Lung (tissue), 12 donors: ENCODE measurements around the gene FAM24B. TPM values are rescaled to one million over a fixed set of nuclear protein-coding genes. Genes with fewer than 3 reads are reported as not detected.

Experiments
- ATAC-seq: fragments of 200-7000 bp; cut with Tn5 transposase; one replicate; pipeline ENCODE4 v1.9.1; 2020; ENCODE audit warnings: moderate number of reproducible peaks; ENCODE audit not compliant: insufficient read depth, low FRiP score
- DNase-seq, 3 donors: peaks; one replicate each; pipeline ENCODE4 v3.0.0-alpha.2; 2013 to 2017
- H3K27ac ChIP-seq, 2 donors: one replicate each; pipeline ENCODE4 v1.5.1; 2013; ENCODE audit warnings: mild to moderate bottlenecking in 2 of 2, moderate library complexity in 2 of 2, control low read depth in 1 of 2, inconsistent platforms in 1 of 2, low read depth in 1 of 2, low read length in 1 of 2
- H3K27me3 ChIP-seq, 3 donors: one replicate each; pipeline ENCODE4 v1.5.1; 2013; ENCODE audit warnings: low read length in 2 of 3; ENCODE audit not compliant: control insufficient read depth in 3 of 3, insufficient read depth in 3 of 3
- H3K36me3 ChIP-seq, 4 donors: one replicate each; pipeline ENCODE4 v1.5.1; 2013; ENCODE audit warnings: low read length in 4 of 4, mild to moderate bottlenecking in 1 of 4, moderate library complexity in 1 of 4; ENCODE audit not compliant: control insufficient read depth in 4 of 4, insufficient read depth in 4 of 4
- H3K4me1 ChIP-seq, 5 donors: one replicate each; pipeline ENCODE4 v1.5.1; 2013; ENCODE audit warnings: low read length in 5 of 5, mild to moderate bottlenecking in 2 of 5, moderate library complexity in 1 of 5; ENCODE audit not compliant: control insufficient read depth in 5 of 5, insufficient read depth in 5 of 5
- H3K4me3 ChIP-seq: one replicate; pipeline ENCODE4 v1.5.1; 2013; ENCODE audit warnings: mild to moderate bottlenecking, control low read depth, moderate library complexity
- H3K9ac ChIP-seq, 2 donors: one replicate each; pipeline ENCODE4 v1.5.1; 2013; ENCODE audit warnings: low read length in 2 of 2, control low read depth in 1 of 2; ENCODE audit not compliant: insufficient read depth in 1 of 2
- H3K9me3 ChIP-seq, 4 donors: one replicate each; pipeline ENCODE4 v1.5.1; 2013; ENCODE audit warnings: low read length in 3 of 4, mild to moderate bottlenecking in 1 of 4, moderate library complexity in 1 of 4; ENCODE audit not compliant: control insufficient read depth in 4 of 4, insufficient read depth in 3 of 4
- CTCF ChIP-seq: IDR thresholded peaks from 2 replicates; pipeline ENCODE4 v1.5.1; 2012; ENCODE audit warnings: mild to moderate bottlenecking; ENCODE audit errors: control extremely low read depth, extremely low read depth
- WGBS, 2 donors: extraction: QIAGEN DNeasy Blood & Tissue Kit; methylation state at CpG; one replicate each; pipeline ENCODE4 v1.1.7; 2013; 5-methylcytosine and 5-hydroxymethylcytosine counted together
- polyA plus RNA-seq, 2 donors: library from polyadenylated mRNA; stranded (reverse); fragments of 200-250 nt; gene quantifications; one replicate each; pipeline ENCODE4 v1.2.1, GENCODE V29; 2013
- total RNA-seq, 2 donors: library from RNA; depleted of rRNA in 1 of 2; stranded (reverse); fragments of >200 nt in 1 of 2; gene quantifications; one replicate each; pipeline ENCODE4 v1.2.1, GENCODE V29; 2014 to 2021
- donor health status: control.
- donor health status: control.
- donor health status: Bipolar disorder and iron deficiency.
- donor health status: healthy.
- donor health status: DM: yes; HTN: yes; CAD: no.

The FAM24B gene
- total and polyA plus RNA-seq, 4 donors = 1.6 to 7.8 (median 3.2) TPM

- no peak for TF ChIP-seq CTCF
- no peak for DNase-seq
- H3K9me3 ChIP-seq = no peaks in the 10 kb centered on the region
- H3K9ac ChIP-seq = no peak overlapping the region
- no peaks in the 10 kb centered on the region for H3K4me1 ChIP-seq
- H3K27ac ChIP-seq = no peak overlapping the region
- H3K27me3 ChIP-seq = no peaks in the 10 kb centered on the region
- WGBS, 2 donors = 86 to 92% methylated on average over 2 of the region's 2 CpGs
- no peaks in the 10 kb centered on the region for H3K36me3 ChIP-seq
- H3K4me3 ChIP-seq = no peak overlapping the region
- no peak for ATAC-seq
Observed at GRCh38 chr10:122864194-122864592, 15.2 kb downstream of the FAM24B start.

GRCh38 chr10:122863216-122864193 lies 15.9 kb downstream of the FAM24B start:
- Histone ChIP-seq H3K9me3 (no peaks in the 10 kb centered on the region), H3K36me3 (no peaks in the 10 kb centered on the region), H3K4me1 (no peaks in the 10 kb centered on the region), H3K9ac (no peak overlapping the region), H3K4me3 (no peak overlapping the region), H3K27ac (no peak overlapping the region), H3K27me3 (no peaks in the 10 kb centered on the region)
- 94% methylated on average over 2 of the region's 2 CpGs for WGBS, 2 donors
- TF ChIP-seq CTCF = no peak
- DNase-seq = no peak
- ATAC-seq = no peak

- no peaks in the 10 kb centered on the region for H3K36me3 ChIP-seq
- H3K9ac ChIP-seq = no peak overlapping the region
- H3K27me3 ChIP-seq = no peaks in the 10 kb centered on the region
- no peak overlapping the region for H3K4me3 ChIP-seq
- no peak overlapping the region for H3K27ac ChIP-seq
- ATAC-seq (no peak), DNase-seq (no peak)
- WGBS, 2 donors = 55 to 73% methylated on average over 1 of the region's 1 CpG
- no peaks in the 10 kb centered on the region for H3K9me3 ChIP-seq
- no peaks in the 10 kb centered on the region for H3K4me1 ChIP-seq
- no peak for TF ChIP-seq CTCF
Observed at GRCh38 chr10:122861711-122862161, 17.6 kb downstream of the FAM24B start.
